Testis (tissue), 2 donors: ENCODE measurements around the gene C4orf54.

Source experiments
- POLR2A ChIP-seq: fragments of 450-650 bp; IDR thresholded peaks from one replicate; pipeline ENCODE4 v1.6.1; 2017; ENCODE audit warnings: antibody characterized with exemption, mild to moderate bottlenecking, moderate library complexity
- TF ChIP-seq, protein P1 (sequence below), 3 experiments: fragments of 450-650 bp in 2 of 3; fragments of 200-600 bp in 1 of 3; sonication (generic) in 1 of 3; IDR thresholded peaks; one replicate each; pipeline ENCODE4 v1.5.1; 2016 to 2019; ENCODE audit warnings: antibody characterized with exemption in 3 of 3, mild to moderate bottlenecking in 2 of 3, moderate library complexity in 1 of 3

- TF ChIP-seq, protein P1, sequence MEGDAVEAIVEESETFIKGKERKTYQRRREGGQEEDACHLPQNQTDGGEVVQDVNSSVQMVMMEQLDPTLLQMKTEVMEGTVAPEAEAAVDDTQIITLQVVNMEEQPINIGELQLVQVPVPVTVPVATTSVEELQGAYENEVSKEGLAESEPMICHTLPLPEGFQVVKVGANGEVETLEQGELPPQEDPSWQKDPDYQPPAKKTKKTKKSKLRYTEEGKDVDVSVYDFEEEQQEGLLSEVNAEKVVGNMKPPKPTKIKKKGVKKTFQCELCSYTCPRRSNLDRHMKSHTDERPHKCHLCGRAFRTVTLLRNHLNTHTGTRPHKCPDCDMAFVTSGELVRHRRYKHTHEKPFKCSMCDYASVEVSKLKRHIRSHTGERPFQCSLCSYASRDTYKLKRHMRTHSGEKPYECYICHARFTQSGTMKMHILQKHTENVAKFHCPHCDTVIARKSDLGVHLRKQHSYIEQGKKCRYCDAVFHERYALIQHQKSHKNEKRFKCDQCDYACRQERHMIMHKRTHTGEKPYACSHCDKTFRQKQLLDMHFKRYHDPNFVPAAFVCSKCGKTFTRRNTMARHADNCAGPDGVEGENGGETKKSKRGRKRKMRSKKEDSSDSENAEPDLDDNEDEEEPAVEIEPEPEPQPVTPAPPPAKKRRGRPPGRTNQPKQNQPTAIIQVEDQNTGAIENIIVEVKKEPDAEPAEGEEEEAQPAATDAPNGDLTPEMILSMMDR (IDR thresholded peaks at IDR 0.05), result no peak
- no peak for TF ChIP-seq POLR2A
These were observed 49.2 kb downstream of the C4orf54 start for GRCh38 chr4:99608417-99608816.
